GM21737 (cell line): Measurements from ENCODE around the gene KAT2B.

Source experiments
- ATAC-seq: cut with Tn5 transposase; IDR thresholded peaks from one replicate; pipeline ENCODE4 v1.9.1; 2021; ENCODE audit warnings: mild to moderate bottlenecking, moderate library complexity; ENCODE audit not compliant: unreplicated experiment

Gene KAT2B

DNA sequence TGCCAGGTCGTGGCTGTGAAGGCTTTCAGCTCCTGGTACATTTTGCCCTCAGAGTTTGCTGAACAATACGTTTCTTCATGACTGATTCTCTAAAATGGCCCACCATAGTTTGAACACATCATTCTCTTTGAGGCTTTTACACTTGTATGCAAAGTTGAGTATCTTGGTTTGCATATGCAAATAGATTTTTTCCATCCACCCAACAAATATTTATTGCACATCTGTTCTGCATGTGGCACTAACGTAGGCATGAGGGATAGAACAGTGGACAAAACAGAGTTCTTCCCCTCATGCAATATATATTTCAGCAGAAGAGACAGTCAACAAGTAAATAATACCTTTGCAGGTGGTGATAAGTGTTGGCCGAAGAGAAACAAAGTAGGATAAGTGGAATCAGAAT lies 55.2 kb downstream of the KAT2B start:
- ATAC-seq = no peak

DNA sequence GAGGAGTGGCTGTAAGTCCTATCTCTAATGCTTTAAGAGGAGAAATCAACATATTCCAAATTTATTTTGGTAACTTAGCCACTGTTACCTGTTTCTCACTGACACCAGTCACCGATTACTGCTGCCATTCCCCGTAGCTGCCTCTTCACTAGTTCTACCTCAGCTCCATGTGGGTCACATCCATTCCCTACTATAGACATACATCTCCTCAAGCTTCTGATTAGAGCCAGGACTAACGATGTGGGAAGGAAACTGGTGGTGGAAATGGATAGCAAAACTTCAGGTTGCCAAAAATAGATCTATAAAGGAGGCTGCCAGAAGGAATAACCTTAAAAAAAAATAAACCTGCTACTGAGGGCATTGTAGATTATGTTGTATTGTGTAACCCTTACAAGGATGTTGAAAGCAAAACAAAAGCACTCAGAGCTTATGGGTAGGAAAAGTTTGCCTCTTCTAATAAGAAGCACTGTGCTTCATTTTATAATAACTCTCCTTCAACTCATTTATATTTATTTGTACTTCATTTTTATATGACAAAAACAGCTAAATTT lies 56.0 kb downstream of the KAT2B start:
- ATAC-seq = no peak

DNA sequence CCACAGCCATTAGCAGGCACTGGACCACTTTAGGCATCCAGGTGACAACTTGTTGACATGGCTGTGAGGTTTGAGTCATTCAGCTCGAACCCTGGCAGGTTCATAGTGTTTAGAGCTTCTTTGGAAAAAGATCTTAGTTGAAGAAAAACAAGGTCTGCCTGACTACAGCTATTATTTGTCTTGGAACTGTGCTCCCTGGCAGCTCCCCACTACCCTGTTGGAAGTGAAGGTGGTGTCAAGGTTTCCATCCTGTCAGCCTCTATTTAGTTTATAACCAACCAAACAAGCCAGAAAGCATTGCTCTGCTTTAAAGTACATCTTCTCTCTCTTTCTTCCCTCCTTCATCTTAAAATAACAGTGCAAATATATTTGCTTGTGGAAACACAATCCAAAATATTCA lies 56.8 kb downstream of the KAT2B start:
- no peak for ATAC-seq

DNA sequence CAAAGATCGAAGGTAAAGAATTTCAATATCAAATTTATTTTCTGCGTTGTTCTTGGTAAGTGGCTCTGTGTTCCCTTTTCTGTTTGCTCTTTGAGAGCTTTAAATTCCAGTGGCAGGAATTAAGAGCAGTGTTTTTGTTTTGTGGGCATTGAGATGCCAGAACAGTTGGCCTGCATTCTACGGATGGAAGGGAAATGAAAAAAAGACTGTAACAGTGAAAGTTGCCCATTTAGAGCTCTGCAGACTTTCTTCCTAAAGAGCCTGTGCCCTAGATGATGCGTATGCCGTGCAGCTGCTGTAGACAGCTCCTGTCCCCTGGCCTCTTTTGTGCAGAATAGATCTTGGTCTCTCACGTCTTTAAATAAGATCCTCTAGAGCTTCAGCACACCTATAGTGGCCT lies 58.8 kb downstream of the KAT2B start:
- no peak for ATAC-seq

DNA sequence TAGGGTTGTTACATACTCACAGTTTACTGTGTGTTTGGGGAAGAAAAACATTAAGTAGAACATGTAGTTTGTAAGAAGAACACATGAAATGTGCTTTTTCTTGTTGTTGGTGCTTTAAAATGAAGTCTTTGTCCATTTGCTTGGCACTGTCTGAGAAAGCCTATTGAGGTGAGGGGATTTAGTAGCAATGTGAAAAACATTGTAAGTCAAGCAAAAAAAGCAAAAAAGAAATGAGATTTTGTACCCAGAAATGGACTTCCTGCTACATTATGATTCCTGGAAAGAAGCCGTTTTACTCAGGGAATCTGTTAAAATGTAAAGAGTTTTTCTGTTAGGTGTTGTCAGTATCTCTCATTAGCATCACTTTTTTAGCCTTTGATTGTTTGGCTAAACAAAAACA lies 59.9 kb downstream of the KAT2B start:
- ATAC-seq = no peak

DNA sequence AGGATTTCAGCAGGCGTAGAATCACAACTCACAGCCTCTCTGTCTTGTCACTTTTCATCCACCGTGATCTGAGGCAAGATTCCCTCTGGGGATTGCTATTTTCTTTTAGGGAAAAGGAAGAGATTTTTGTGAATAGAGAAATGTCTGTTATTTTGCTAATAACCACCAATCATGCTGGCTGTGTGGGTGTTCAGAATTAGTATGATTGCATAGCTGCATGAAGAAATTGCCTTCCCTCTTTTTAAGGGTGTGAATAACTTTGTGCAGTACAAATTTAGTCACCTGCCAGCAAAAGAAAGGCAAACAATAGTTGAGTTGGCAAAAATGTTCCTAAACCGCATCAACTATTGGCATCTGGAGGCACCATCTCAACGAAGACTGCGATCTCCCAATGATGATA lies 60.8 kb downstream of the KAT2B start:
- ATAC-seq = no peak

DNA sequence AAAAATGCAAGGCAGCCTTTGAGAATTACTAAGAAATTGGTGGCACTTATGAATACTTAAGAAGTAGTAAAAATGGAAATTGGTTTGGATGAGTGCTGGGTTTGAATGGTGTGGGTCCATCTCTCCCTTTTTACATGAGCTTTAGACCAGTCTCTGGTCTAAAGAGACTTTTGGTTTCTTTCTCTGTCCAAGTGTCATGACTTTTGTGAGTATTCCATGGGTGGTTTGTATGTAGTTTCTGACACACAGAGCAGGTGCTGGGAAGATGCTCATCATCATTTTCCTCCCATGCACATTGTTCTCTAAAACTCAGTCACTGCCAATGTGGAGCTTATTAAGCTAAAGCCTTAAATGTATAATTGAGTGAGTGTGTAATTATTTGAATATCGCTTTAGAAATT lies 63.5 kb downstream of the KAT2B start:
- ATAC-seq = peak; percentile 14

DNA sequence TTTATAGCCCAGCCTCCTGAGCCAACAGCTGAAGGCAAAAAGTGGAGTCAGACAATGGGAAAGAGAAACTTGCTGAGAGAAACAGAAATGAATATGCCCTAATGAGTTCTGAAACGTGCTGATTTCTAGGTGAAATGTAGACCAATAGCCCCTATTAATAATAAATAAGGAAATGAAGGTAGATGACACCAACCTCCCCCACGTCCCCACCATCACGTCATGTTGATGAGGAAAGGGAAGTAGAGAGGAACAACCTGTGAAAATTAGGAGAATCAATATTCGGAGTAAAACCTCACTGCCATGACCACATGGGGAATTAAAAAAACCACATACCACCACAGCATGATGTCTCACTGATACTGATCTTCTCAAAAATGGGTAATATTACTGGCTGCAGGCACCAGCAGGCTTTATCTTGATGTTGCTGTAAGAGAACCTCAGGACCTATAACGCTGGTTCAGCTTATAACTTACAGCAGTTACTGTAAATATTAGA lies 64.0 kb downstream of the KAT2B start:
- peak; percentile 48 for ATAC-seq

DNA sequence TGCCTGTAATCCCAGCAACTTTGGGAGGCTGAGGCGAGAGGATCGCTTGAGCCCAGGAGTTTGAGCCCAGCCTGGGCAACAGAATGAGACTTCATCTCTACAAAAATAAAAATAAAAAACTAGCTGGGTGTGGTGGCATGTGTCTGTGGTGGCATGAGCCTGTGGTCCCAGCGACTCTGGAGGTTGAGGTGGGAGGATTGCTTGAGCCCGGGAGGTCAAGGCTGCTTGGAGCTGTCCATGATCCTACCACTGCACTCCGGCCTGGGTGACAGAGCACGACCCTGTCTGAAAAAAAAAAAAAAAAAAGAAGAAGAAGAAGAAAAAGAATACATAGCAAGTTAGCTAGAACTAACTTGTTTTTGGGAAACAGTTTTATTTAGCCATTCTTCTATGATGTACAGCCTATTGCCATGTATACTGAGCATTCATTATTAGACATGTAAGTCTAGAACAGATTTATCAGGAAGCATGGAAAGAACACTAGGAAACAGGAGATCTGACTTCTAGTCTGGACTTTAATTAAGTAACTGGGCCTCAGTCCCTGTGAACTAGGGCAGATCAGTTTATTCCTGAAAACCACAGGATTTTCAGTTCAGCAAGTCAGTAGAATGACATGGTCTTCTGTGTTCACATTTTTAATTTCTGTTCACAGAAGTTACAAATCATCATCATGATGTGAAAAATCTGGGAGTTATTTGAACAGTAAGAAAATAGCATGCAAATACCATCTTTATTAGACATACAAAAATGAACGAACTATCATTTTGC lies 65.5 kb downstream of the KAT2B start:
- no peak for ATAC-seq

DNA sequence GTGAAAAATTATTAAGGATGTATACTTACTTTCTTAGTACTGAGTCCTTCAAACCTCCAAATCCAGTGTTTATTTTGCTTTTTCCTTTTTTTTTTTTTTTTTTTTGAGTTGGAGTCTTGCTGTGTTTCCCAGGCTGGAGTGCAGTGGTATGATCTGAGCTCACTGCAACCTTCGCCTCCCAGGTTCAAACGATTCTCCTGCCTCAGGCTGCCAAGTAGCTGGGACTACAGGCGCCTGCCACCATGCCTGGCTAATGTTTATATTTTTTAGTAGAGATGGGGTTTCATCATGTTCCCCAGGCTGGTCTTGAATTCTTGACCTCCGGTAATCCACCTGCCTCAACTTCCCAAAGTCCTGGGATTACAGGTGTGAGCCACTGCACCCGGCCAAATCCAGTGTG lies 67.5 kb downstream of the KAT2B start:
- no peak for ATAC-seq

DNA sequence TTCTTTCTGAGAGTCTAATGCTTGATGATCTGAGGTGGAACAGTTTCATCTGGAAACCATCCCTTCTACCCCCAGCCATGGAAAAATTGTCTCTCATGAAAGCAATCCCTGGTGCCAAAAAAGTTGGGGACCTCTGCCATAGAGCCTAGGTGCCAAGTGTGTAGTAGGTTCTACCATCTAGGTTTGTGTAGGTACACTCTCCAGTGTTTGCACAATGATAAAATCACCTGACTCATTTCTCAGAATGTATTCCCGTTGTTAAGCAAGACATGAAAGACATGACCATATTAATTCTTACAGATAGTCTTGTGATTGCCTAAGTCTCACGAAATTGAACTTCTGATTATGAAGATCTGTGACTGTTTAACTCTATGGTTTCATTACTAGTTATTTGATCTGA lies 68.6 kb downstream of the KAT2B start:
- no peak for ATAC-seq

DNA sequence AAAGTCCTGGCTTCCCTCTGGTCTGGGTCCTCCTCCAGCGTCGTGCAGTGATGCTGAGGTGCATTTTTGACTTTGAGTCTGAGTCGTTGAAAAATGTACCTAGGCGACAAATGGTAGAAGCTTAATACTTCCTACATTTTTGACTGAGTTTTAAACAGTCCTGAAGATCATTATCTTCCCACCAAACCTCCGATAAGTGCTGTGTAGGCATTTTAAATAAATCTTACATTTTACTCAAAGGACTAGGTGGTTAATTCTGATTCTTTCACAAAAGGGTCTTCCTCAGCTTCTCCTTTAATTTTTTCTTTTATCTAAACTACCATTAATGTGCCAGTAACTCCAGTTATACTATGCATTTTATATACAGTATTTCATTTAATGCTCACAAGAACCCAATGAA lies 70.6 kb downstream of the KAT2B start:
- no peak for ATAC-seq

DNA sequence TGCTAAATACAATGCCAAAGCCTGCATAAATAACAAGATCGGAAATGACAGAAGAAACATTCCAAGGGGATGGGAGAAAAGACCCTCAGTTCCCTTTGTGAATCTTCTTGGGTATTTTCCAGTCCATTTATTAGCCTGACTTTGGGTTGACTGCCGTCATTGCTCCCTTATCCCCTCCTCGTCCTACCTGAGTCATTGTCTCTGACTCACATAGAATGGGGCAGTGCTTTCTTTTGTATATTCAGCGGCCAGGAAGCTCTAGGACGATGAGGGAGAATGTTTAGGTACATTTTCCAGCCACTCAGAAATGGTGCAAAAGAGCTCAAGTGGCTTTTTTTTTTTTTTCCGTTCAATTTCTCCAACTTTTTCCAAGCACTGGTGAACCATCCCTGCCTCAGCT lies 71.6 kb downstream of the KAT2B start:
- no peak for ATAC-seq

DNA sequence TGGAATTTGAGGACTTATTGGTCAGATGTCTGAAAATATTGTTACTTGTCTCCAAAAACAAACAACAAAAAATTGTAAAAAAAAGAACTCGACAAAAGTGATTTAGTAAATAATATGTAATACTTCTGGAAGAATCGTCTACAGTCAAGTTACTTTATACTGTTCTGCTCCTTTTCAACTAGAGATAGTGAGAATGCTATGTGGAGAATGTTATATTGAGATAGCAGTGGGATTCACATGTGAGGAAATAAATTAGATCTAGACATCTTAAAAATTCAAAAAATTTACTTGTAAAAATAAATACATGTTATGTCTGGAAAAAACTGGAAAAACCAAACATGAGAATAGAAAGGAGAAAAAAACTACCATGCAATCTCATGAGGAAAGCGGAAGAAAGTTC lies 80.8 kb downstream of the KAT2B start:
- no peak for ATAC-seq

DNA sequence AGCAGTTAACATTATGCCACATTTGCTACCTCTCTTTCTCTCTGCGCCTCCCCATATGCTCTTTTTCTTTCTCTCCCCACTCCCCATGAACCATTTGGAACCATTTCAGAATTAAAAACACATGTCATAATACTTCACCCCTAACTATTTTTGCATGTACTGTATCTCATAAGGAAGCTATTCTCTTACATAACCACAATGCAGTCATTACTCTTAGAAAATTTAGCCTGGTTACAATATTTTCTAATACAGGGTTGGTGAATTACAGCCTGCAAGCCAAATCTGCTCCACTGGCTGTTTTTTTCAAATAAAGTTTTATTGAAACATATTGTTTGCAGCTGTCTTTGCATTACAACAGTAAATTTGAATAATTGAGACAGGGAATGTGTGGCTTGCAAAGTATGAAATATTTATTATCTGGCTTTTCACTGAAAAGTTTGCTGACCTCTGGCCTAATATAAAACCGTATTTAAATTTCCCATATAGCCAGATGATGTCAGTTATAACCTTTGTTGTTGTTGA lies 82.9 kb downstream of the KAT2B start:
- ATAC-seq = no peak

DNA sequence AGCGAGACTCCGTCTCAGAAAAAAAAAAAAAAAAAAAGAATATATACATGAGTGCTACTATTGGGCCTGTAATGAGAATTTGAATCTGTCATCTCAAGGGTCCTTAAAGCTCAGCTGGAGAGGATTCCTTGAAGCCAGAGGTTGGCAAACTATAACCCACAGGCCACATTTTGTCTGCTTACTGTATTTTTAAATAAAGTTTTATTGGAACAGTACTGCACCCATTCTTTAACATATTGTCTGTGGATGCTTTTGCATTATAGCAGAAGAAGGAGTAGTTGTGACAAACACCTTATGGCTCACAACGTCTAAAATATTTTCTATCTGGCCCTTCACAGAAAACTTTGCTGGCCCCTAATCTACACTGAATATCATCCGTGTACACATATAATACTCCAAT lies 85.0 kb downstream of the KAT2B start:
- ATAC-seq = no peak

DNA sequence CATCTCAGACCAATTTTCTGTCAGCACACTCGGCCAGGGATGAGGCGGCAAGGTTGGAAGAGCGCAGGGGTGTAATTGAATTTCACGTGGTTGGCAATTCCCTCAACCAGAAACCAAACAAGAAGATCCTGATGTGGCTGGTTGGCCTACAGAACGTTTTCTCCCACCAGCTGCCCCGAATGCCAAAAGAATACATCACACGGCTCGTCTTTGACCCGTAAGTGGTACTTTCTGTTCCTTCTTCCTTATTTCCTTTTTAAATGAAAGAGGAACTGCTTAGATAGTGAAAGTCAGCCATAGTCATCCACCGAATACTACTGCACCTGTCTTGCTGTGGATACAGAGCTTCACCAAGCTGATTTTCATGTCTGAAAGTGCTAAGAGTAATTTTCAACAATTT lies 85.7 kb downstream of the KAT2B start:
- peak; percentile 99 for ATAC-seq

DNA sequence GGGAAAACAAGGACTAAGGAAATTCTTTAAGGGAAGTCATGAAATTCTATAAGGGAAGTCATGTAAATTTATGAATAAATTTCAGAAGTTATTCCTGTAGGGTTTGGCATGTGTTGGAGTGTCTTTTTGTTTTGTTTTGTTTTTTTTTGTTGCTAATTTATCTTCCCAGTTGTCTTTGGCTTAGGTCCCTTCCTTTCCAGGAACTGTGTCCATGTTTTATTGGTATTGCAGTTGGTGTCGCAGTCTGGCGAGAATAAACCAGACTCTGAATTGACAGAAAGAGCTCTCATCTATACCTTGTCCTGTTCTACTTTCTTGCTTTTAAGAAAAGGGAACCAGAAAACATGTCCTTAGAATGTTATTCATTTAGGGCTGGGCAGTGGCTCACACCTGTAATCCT lies 88.1 kb downstream of the KAT2B start:
- ATAC-seq = no peak

DNA sequence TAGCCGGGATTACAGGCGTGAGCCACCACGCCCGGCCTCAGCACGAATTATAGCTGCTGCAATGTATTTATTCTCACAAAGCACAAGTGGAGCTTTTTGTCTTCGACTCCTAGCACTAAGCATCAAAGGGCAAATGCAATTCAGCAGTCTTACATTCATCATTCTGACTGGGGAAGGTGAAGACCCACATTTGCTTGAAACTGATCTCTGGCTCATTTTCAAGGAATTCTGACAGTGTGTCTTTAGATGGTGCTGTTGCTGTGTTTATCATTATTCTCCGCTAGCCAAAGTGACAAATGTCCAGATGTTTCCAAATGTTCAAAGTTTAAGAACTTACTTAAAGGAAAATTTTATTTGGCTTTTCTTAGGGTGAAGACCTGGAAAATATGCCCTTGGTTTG lies 89.9 kb downstream of the KAT2B start:
- ATAC-seq = no peak

DNA sequence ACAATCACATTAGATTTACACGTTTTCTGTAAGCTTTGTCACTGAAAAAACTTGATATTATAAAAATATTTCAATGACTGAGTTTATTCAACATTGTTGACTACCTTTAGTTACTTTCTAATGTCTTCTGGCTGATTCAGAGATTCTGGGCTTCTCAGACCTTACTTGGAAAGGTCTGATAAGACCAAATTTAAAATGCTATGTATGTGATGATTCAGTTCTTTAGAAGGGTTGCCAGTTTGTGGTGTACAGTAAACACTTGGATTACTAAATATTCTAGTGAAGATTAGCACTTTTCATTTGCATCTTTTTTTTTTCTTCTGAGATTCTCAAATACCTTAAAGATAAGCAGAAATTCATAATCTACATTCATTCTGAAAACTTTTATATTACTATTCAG lies 96.0 kb downstream of the KAT2B start:
- ATAC-seq = no peak

DNA sequence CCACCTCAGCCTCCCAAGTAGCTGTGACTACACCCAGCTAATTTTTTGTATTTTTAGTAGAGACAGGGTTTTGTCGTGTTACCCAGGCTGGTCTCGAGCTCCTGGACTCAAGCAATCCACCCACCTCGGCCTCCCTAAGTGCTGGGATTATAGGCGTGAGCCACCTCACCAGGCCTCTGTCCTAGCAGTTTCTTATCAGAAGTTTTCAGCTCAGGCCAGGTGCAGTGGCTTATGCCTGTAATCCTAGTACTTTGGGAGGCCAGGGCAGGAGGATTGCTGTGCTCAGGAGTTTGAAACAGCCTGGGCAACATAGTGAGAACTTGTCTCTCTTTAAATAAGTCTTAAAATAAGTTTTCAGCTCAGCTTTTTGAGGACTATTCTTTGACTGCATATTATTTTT lies 97.4 kb downstream of the KAT2B start:
- ATAC-seq = no peak

DNA sequence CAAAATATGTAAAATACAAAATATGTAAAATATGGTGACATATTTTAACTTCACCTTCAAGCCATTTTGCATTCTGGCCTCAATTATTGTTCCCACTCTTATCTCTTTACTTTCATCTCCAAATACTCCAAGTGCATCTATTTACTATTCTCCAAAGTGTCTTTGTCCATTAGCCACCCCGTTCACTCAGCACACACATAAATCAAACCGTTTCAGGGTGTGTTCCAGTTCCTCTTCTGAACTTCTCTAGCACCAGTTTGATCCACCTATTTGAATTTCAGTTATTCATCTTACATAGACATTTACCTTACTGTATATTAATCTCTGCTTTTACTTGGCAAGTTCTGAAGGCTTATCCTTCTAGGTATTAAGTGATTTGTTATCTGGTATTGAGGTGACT lies 100.6 kb downstream of the KAT2B start:
- no peak for ATAC-seq

DNA sequence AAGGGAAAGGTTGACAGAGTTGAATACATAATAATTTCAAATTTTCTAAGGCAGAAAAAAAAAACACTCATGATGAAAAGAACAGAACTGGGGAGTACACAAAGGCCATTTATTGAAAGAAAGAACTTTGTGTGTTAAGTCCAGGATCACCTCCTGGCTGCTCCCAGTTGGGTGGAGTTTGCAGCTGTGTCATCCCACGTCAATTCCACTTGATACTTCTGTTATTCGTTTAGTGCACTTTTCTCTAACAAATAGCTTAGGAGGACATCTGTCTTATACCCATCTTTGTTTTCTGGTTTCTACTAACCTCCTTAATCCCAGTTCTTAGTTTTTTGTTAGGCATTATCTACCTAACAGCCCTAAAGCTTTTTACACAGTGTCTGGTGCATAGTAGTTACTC lies 101.1 kb downstream of the KAT2B start:
- ATAC-seq = no peak
